Skeletal muscle satellite cell (primary cell): Measurements from ENCODE around the gene TSPO2. TPM values are rescaled to one million over a fixed set of nuclear protein-coding genes. Genes with fewer than 3 reads are reported as not detected.
"Not testable (repeated sequence)": the region's sequence is repeated elsewhere in the genome, so short reads cannot be mapped to it uniquely, and the experiment has no call there.

Experiments used
- H3K27me3 ChIP-seq: 2 replicates; pipeline ENCODE4 v1.7.0; 2013; ENCODE audit warnings: low read length; ENCODE audit not compliant: control insufficient read depth, insufficient read depth
- H3K36me3 ChIP-seq: 2 replicates; pipeline ENCODE4 v1.7.0; 2013; ENCODE audit warnings: mild to moderate bottlenecking, control low read depth, low read length; ENCODE audit not compliant: insufficient read depth
- H3K4me1 ChIP-seq: 2 replicates; pipeline ENCODE4 v1.7.0; 2013; ENCODE audit warnings: low read length; ENCODE audit not compliant: control insufficient read depth, insufficient read depth
- H3K4me2 ChIP-seq: 2 replicates; pipeline ENCODE4 v1.7.0; 2013; ENCODE audit warnings: mild to moderate bottlenecking, low read length
- H3K4me3 ChIP-seq: 2 replicates; pipeline ENCODE4 v1.7.0; 2013; ENCODE audit warnings: low read length
- H3K9ac ChIP-seq: 2 replicates; pipeline ENCODE4 v1.7.0; 2013; ENCODE audit warnings: mild to moderate bottlenecking, low read depth, low read length, moderate library complexity
- H3K9me3 ChIP-seq: replicated peaks from 2 replicates; pipeline ENCODE4 v1.7.0; 2013; ENCODE audit warnings: mild to moderate bottlenecking, control low read depth, low read length
- total RNA-seq: library from RNA; depleted of rRNA; stranded (reverse); fragments of >200 nt; gene quantifications from 2 replicates; pipeline ENCODE4 v1.2.3, GENCODE V29; 2012; rRNA removed

TSPO2 gene, protein sequence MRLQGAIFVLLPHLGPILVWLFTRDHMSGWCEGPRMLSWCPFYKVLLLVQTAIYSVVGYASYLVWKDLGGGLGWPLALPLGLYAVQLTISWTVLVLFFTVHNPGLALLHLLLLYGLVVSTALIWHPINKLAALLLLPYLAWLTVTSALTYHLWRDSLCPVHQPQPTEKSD
- not detected in 2 replicates for total RNA-seq

DNA sequence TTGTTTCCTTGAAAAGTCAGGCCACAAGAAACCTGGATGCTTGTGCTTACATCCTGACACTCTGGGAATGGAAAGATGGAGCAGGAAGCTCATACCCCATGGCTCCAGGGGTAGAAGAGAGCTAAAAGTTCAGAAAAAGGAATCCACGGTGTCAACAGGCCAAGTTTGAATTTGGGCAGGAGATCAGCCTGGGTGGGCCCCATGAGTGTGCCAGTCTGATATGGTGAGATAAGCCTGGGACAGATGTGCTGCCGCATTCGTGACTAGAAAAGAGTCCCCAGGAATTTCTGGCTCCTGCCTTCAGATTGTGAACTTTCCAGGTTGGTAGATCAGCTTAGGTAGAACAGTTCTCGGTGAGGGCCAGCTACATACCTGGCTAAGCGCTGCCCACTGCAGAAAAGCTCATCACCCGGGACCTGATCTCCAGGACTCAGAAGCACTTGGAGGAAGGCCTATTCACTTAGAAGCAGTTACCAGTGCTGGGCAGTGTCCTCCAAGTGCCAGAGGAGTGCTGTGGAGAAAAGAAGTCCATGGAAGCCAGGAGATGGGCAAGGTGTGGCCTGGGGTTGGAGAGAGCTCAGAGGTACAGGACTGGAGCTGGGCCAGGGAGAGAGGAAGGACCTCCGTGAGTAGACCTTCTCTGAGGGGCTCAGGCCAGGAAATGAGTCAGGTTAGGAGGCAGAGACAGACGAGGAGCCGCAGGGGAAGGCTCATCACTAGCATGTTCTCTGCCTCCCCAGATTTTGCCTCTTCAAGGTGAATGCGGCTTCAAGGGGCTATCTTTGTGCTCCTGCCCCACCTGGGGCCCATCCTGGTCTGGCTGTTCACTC lies at the start of gene TSPO2:
Gene TSPO2, plus strand, starts transcription at position 242 of the 830 bp plus-strand sequence. Its CDS starts 519 bp downstream, at position 761.
- Histone ChIP-seq H3K9ac (no peak within 1 kb of the TSS), H3K4me3 (no peak within 1 kb of the TSS), H3K4me2 (no peak within 1 kb of the TSS), H3K27me3 (peaks cover 13% of the 10 kb centered on the region), H3K36me3 (no peaks in the 10 kb centered on the region), H3K4me1 (peaks cover 7% of the 10 kb centered on the region), H3K9me3 (no peaks in the 10 kb centered on the region)

DNA sequence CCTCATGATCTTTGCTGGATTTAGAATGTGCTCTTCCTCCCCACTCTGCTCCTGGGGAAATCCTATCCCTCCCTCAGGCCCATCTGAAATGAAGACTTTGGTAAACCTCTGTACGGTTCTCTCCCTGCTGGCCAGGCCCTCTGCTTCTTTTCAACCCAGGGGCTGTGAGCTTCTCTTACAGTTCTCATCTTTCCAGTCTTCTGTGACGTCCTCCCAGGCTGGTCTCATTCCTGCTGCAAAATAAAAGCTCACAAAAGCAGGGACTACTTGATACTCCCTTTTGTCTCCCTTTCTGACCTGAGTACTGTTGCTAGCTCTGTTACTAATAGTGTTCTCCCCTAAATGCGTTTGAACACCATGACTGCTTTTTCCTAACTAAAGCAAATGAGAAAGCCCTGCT lies 49.5 kb upstream of the TSPO2 start:
- Histone ChIP-seq H3K27me3 (peaks cover 7% of the 10 kb centered on the region), H3K9ac (no peak overlapping the region), H3K9me3 (no peaks in the 10 kb centered on the region), H3K4me2 (no peak overlapping the region), H3K36me3 (no peaks in the 10 kb centered on the region), H3K4me3 (no peak overlapping the region), H3K4me1 (peaks cover 4% of the 10 kb centered on the region)

DNA sequence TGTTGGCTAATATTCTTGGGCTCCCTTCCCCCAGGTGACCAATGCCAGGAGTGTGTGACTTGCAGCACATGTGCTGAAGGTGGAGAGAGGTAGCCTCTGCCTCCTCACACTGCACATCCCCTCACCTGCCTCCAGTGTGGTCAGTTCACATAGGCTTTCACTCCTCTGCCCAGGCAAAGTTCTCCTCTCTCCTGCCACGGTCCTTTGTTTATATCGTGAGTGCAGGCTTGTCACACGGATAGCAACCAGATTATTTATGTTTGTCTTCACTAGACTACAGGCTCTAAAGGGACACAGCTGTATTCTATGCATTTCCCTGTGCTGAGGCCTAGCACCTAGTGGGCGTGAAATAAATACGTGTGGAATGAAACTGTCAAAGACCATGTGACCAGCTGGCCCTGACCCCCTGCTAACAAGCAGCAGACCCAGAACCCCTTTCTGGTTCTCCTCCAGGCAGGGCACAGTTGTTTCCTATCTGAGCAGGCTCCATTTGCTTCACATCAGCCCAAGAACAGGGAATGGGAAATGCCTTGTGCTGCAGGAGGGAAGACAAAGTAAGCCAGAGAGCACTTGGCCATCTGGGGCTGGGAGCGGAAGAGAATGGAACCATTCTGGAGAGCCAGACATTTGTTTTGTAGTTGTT lies 45.6 kb upstream of the TSPO2 start:
- Histone ChIP-seq H3K36me3 (no peaks in the 10 kb centered on the region), H3K4me1 (peaks cover 4% of the 10 kb centered on the region), H3K4me3 (no peak overlapping the region), H3K9me3 (no peaks in the 10 kb centered on the region), H3K9ac (no peak overlapping the region), H3K27me3 (peaks cover 19% of the 10 kb centered on the region), H3K4me2 (no peak overlapping the region)

DNA sequence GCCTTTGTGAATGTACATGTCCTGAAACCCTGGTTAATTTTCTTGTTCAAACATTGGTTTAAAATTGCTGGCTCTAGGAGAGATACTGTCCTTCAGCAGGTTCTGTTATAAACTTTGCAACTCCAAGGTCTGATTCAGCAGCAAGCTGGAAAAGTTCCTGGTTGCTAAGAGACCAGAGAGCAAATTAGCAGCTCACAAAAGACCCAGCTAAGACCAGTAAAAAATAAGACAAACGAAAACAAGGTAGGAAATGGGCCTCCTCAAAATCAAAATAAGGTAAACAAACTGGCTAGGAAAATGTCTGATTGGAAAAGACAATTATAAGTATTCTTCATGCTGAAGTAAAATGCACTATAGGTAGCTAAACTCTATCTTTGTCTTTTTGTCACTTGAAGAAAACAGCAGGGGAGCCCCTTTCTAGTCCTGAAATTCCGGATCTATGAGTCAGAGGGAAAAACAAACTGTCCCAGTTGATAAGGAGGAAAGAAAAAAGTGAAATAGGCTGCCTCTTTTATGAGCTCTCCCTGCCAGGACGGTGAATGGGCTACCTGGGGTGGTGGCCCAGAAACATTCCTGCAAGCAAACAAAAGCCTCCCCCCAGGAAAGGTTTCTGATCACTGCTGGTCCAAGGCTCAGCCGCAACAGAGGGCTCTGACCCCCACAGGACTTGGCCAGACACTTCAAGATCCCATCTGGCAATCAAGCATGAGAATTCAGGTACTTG lies 44.9 kb upstream of the TSPO2 start:
- Histone ChIP-seq H3K9ac (no peak overlapping the region), H3K4me3 (no peak overlapping the region), H3K36me3 (no peaks in the 10 kb centered on the region), H3K27me3 (peaks cover 19% of the 10 kb centered on the region), H3K4me1 (peaks cover 4% of the 10 kb centered on the region), H3K4me2 (no peak overlapping the region), H3K9me3 (no peaks in the 10 kb centered on the region)

DNA sequence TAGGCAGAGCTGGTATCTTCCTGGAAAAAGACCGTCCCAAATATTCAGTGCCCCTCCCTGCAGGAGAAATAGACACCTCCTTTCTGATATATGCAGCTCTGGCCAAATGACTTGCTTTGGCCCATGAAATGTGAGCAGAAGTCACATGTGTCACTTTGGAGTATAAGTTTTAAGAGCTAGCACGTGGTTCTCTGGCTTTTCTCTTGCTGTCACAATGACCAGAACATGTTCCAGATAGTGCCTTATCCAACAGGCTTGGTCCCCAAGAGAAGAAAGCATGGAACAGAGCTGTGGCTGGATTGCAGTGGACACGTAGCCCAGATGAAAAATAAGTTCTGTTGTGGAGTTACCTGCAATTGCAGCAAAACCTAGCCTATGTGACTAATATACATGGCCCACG lies 43.6 kb upstream of the TSPO2 start:
- Histone ChIP-seq H3K4me1 (peaks cover 4% of the 10 kb centered on the region), H3K9ac (no peak overlapping the region), H3K4me3 (no peak overlapping the region), H3K9me3 (no peaks in the 10 kb centered on the region), H3K4me2 (no peak overlapping the region), H3K27me3 (peaks cover 18% of the 10 kb centered on the region), H3K36me3 (no peaks in the 10 kb centered on the region)

DNA sequence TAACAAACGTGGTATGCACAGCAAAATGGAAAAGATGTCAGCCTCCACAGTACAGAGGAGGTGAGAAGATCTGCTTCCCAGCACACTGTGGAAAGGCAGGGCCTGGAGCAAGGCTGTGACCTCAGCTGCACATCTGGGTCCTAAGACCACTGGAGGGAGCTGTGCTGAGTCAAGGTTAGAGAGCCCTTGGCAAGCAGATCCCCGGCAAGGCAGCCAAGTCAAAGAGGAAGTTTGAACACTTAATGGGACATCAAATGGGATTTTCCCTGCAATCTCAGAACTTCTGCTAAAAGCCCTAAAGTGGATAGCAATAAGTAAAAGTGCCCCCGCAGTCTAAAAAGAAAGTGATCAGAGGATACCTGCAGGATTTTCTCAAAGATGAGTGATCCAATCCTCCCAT lies 42.7 kb upstream of the TSPO2 start:
- H3K36me3 ChIP-seq: no peaks in the 10 kb centered on the region
- H3K4me1 ChIP-seq: peaks cover 4% of the 10 kb centered on the region
- peaks cover 20% of the 10 kb centered on the region for H3K27me3 ChIP-seq
- H3K4me2 ChIP-seq: no peak overlapping the region
- H3K9ac ChIP-seq: no peak overlapping the region
- H3K4me3 ChIP-seq: no peak overlapping the region
- no peaks in the 10 kb centered on the region for H3K9me3 ChIP-seq

DNA sequence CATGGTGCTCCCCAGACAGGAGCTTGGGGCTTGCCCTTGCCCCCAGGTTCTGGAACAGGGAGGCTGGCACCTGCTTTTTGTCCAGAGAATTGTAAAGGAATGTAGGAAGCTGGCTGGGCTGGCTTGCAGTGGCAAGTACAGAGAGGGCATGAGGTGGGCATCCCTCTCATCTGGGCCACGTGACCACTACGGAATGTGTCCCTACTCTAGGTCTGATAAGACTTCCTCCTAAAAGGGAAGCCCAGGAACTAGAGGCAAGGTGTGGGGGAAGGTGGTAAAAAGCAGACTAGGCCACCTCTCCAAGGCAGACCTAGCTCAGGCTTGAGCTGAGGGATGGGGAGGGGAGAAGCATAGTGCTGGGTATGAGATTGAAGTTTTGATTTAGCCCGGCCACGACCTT lies 42.0 kb upstream of the TSPO2 start:
- H3K9ac ChIP-seq: no peak overlapping the region
- no peaks in the 10 kb centered on the region for H3K36me3 ChIP-seq

DNA sequence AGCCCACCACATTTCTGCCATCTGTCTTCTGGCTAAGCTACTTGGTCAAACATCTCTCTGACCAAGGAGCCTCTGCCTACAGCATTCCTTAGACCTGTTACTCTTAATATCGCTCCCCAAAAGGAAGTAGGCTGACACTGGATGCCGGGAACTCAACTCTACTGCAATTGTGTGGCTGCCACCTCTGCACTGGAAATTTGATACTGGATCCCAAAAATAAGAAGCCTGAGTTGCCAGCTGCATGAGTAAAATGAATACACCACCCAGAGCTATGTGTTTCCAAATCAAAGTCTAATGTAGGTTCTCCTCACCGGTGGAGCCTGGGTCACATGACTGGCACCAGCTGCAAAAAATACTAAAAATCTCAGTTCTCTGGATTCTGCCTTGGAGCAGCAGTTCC lies 40.1 kb upstream of the TSPO2 start:
- peaks cover 23% of the 10 kb centered on the region for H3K27me3 ChIP-seq
- H3K4me3 ChIP-seq: no peak overlapping the region
- H3K9me3 ChIP-seq: no peaks in the 10 kb centered on the region
- H3K4me1 ChIP-seq: peaks cover 4% of the 10 kb centered on the region
- H3K4me2 ChIP-seq: no peak overlapping the region
- no peaks in the 10 kb centered on the region for H3K36me3 ChIP-seq
- no peak overlapping the region for H3K9ac ChIP-seq

More for the DNA sequence above, 42.0 kb upstream of the TSPO2 start:
- Histone ChIP-seq H3K4me2 (no peak overlapping the region), H3K4me1 (peaks cover 4% of the 10 kb centered on the region), H3K4me3 (no peak overlapping the region), H3K9me3 (no peaks in the 10 kb centered on the region), H3K27me3 (peaks cover 20% of the 10 kb centered on the region)

DNA sequence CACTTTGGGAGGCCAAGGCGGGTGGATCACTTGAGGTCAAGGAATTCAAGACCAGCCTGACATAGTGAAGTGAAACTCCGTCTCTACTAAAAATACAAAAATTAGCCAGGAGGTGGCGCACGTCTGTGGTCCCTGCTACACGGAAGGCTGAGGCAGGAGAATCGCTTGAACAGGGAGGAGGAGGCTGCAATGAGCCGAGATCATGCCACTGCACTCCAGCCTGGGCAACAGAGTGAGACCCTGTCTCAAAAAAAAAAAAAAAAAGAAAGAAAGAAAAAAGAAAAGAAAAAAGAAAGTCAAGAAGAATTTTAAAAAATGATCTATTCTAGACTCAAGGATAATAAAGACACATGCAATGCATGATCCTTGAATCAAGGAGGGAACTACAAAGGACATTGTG lies 36.0 kb upstream of the TSPO2 start:
- H3K4me2 ChIP-seq, H3K36me3 ChIP-seq, H3K9ac ChIP-seq, H3K4me1 ChIP-seq, H3K9me3 ChIP-seq, H3K4me3 ChIP-seq: not testable (repeated sequence)
- H3K27me3 ChIP-seq: peaks cover 24% of the 10 kb centered on the region

DNA sequence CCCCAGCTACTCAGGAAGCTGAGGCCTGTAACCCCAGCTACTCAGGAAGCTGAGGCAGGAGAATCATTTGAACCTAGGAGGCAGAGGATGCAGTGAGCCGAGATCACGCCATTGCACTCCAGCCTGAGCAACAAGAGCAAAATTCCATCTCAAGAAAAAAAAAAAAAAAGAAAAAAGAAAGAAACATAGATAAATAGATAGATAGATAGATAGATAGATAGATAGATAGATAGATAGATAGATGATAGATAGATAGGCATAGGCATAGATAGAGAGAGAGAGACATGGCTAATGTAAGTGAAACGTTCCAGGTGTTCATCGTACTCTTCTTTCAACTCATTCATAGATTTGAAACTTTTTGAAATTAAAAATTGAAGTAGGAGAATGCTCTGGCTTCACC lies 35.3 kb upstream of the TSPO2 start:
- not testable (repeated sequence) for H3K9me3 ChIP-seq, H3K4me1 ChIP-seq, H3K4me3 ChIP-seq, H3K9ac ChIP-seq, H3K4me2 ChIP-seq, H3K36me3 ChIP-seq
- peaks cover 28% of the 10 kb centered on the region for H3K27me3 ChIP-seq

DNA sequence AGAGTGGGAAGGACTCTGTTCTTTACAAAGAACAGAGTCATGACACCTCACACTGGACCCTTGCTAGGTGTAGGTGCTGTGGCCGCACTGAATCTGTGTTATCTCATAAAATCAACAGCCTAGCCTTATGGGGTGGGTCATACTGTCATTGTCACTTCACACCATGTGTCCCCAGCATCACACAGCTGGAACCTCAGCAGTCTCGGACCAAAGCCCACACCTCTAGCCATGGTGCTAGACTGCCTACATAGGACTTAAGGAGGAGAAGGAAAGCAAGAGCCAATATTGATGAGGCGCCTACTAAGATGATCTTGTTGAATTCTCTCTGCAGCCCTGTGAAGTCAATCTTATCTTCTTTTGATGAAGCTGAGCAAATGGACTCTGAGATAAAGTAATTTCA lies 34.3 kb upstream of the TSPO2 start:
- Histone ChIP-seq H3K4me3 (no peak overlapping the region), H3K4me2 (no peak overlapping the region), H3K27me3 (peaks cover 25% of the 10 kb centered on the region), H3K9me3 (no peaks in the 10 kb centered on the region), H3K4me1 (no peaks in the 10 kb centered on the region), H3K9ac (no peak overlapping the region), H3K36me3 (no peaks in the 10 kb centered on the region)
